ENCODE data around the gene RERE.
"Not testable (repeated sequence)": the region's sequence is repeated elsewhere in the genome, so short reads cannot be mapped to it uniquely, and the experiment has no call there.

RERE gene

GRCh38 chr1:8640950-8641349 is 176.5 kb downstream of the RERE start:
- in situ Hi-C loops (cut with MboI; ENCODE audit: low sequenced_read_pairs), result no loop called here
- H3K4me3 ChIP-seq, result no peak overlapping the region
- peaks cover 25% of the 10 kb centered on the region for H3K4me1 ChIP-seq
- no peaks in the 10 kb centered on the region for H3K36me3 ChIP-seq (replicated peaks)
- DNase-seq (ENCODE audit: low spot score in 2 of 2), result no peak
- H3K27me3 ChIP-seq (ENCODE audit: low read depth), result no peaks in the 10 kb centered on the region
- H3K9me3 ChIP-seq, result no peaks in the 10 kb centered on the region

DNA sequence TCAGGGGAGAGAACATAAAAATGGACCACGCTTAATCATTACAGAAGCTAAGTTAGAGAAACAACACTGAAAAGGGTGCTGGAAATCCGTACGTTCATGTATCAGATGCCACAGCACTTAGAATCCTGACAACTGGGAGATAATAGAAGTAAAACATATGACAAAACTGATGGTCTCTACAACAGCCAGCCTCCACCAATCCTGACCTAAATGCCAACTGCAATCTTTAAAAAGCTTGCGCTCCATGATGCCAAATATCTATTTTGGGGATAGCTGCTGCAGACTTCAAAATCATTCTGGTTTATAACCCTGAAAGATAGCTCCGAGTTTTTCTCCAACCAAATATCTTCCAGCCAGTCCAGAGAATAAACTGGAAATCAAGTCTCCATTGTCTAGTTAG is 178.3 kb downstream of the RERE start:
- Histone ChIP-seq H3K4me3 (no peak overlapping the region), H3K36me3 (replicated peaks) (no peaks in the 10 kb centered on the region), H3K4me1 (peaks cover 13% of the 10 kb centered on the region), H3K27me3 (ENCODE audit: low read depth) (no peaks in the 10 kb centered on the region), H3K9me3 (no peaks in the 10 kb centered on the region)
- in situ Hi-C loops (cut with MboI; ENCODE audit: low sequenced_read_pairs), result no loop called here
- no peak for DNase-seq (ENCODE audit: low spot score in 2 of 2)

DNA sequence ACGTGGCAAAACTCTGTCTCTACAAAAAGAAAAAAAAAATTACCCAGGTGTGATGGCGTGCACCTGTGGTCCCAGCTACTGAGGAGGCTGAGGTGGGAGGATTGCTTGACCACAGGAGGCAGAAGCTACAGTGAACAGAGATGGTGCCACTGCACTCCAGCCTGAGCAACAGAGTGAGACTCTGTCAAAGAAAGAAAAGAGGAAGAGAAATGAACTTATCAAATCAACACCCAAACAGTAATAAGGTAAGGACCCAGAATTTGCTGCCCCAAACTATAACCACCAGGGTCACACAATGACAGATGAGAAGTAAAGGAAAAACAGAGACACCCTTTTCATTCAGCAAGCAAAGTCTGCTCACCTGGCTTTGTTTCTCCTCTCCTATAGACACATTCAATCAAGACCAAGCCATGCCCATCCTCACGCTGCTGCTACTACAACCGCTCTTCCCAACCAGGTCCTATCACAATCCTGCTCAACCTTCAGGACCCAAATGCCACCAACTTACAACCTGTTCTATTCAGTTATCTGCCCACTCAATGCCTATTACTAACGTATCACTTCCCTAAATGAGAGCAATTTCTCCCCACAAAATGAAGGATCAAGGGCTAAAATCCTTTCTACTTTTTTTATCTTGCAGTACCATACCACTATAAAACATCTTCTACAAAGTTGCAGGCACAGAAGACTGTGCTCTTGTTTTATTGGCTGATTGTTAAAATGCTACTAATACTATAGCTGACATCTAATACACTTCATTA is 183.5 kb downstream of the RERE start:
- Histone ChIP-seq H3K4me3 (no peak overlapping the region), H3K27me3 (ENCODE audit: low read depth) (no peaks in the 10 kb centered on the region), H3K4me1 (peaks cover 28% of the 10 kb centered on the region), H3K36me3 (replicated peaks) (no peaks in the 10 kb centered on the region), H3K9me3 (no peaks in the 10 kb centered on the region)
- in situ Hi-C loops (cut with MboI; ENCODE audit: low sequenced_read_pairs), result no loop called here
- DNase-seq (ENCODE audit: low spot score in 2 of 2), result no peak

GRCh38 chr1:8632102-8632501 is 185.3 kb downstream of the RERE start:
- Histone ChIP-seq H3K9me3 (no peaks in the 10 kb centered on the region), H3K36me3 (replicated peaks) (no peaks in the 10 kb centered on the region), H3K4me1 (peaks cover 31% of the 10 kb centered on the region), H3K4me3 (no peak overlapping the region), H3K27me3 (ENCODE audit: low read depth) (no peaks in the 10 kb centered on the region)
- in situ Hi-C loops (cut with MboI; ENCODE audit: low sequenced_read_pairs), result no loop called here
- DNase-seq (ENCODE audit: low spot score in 2 of 2), result no peak

- Histone ChIP-seq H3K36me3 (replicated peaks) (no peaks in the 10 kb centered on the region), H3K4me1 (peaks cover 36% of the 10 kb centered on the region), H3K9me3 (no peaks in the 10 kb centered on the region), H3K4me3 (no peak overlapping the region), H3K27me3 (ENCODE audit: low read depth) (no peaks in the 10 kb centered on the region)
- in situ Hi-C loops (cut with MboI; ENCODE audit: low sequenced_read_pairs), result no loop called here
- DNase-seq (ENCODE audit: low spot score in 2 of 2), result no peak
Measured at GRCh38 chr1:8631163-8631562, 186.3 kb downstream of the RERE start.

- Histone ChIP-seq H3K9me3 (no peaks in the 10 kb centered on the region), H3K4me1 (peaks cover 36% of the 10 kb centered on the region), H3K4me3 (no peak overlapping the region), H3K27me3 (ENCODE audit: low read depth) (no peaks in the 10 kb centered on the region), H3K36me3 (replicated peaks) (no peaks in the 10 kb centered on the region)
- DNase-seq (ENCODE audit: low spot score in 2 of 2), result peak in 1 of 2 experiments; percentile 31
- in situ Hi-C loops (cut with MboI; ENCODE audit: low sequenced_read_pairs), result no loop called here
Measured at GRCh38 chr1:8629241-8630091, 188.0 kb downstream of the RERE start.

GRCh38 chr1:8628606-8629005 is 188.8 kb downstream of the RERE start:
- Histone ChIP-seq H3K36me3 (replicated peaks) (no peaks in the 10 kb centered on the region), H3K27me3 (ENCODE audit: low read depth) (no peaks in the 10 kb centered on the region), H3K4me1 (peaks cover 36% of the 10 kb centered on the region), H3K9me3 (no peaks in the 10 kb centered on the region), H3K4me3 (no peak overlapping the region)
- DNase-seq (ENCODE audit: low spot score in 2 of 2), result no peak
- in situ Hi-C loops (cut with MboI; ENCODE audit: low sequenced_read_pairs), result no loop called here

GRCh38 chr1:8627728-8628127 is 189.7 kb downstream of the RERE start:
- Histone ChIP-seq H3K4me3 (no peak overlapping the region), H3K27me3 (ENCODE audit: low read depth) (no peaks in the 10 kb centered on the region), H3K36me3 (replicated peaks) (no peaks in the 10 kb centered on the region), H3K9me3 (no peaks in the 10 kb centered on the region), H3K4me1 (peaks cover 36% of the 10 kb centered on the region)
- in situ Hi-C loops (cut with MboI; ENCODE audit: low sequenced_read_pairs), result no loop called here
- DNase-seq (ENCODE audit: low spot score in 2 of 2), result no peak

GRCh38 chr1:8625981-8626898 is 191.2 kb downstream of the RERE start:
- Histone ChIP-seq H3K27me3 (ENCODE audit: low read depth) (no peaks in the 10 kb centered on the region), H3K36me3 (replicated peaks) (no peaks in the 10 kb centered on the region), H3K4me3 (no peak overlapping the region), H3K4me1 (peaks cover 26% of the 10 kb centered on the region), H3K9me3 (no peaks in the 10 kb centered on the region)
- DNase-seq (ENCODE audit: low spot score in 2 of 2), result no peak
- in situ Hi-C loops (cut with MboI; ENCODE audit: low sequenced_read_pairs), result no loop called here

DNA sequence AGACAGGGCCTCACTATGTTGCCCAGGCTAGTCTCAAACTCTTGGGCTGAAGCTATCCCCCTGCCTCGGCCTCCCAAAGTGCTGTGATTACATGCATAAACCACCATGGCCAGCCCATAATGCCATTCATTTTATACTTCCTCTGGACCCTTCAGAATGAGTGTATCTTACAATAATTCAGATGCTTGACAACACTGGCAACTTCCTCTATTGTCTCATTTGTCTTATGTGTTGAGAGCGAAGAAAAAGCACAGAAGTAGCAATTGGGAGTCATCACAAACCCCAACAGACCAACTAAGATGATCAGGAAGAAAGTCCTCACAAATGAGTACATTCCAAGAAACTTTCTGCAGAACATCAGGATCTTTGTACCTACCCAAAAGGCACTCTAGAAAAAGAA is 191.9 kb downstream of the RERE start:
- Histone ChIP-seq H3K4me3 (no peak overlapping the region), H3K9me3 (no peaks in the 10 kb centered on the region), H3K27me3 (ENCODE audit: low read depth) (no peaks in the 10 kb centered on the region), H3K36me3 (replicated peaks) (no peaks in the 10 kb centered on the region), H3K4me1 (peaks cover 18% of the 10 kb centered on the region)
- DNase-seq (ENCODE audit: low spot score in 2 of 2), result no peak
- in situ Hi-C loops (cut with MboI; ENCODE audit: low sequenced_read_pairs), result no loop called here

DNA sequence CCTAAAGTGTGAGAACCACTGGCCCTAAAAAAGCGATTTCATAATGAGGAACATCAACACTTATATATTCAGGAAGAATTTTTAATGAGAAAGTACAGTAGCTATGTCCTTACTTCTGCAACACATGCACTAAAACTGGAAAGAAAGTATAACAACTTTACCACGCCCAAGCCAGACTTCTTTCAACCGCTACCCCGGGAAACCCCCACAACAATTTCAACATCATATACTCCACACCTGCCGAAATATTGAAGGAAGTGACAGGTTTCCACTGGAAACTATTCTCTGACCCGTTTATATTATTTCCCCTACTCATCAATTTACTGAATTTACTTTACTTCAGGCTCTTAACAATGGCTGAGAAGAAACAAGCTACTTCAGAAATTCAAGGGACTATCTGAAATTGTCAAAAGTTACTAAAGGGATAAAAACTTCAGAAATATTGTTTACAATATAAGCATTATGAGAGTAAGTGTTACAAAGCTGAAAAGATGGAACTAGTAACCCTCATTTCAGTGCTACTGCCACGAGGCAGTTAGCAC is 193.7 kb downstream of the RERE start:
- DNase-seq (ENCODE audit: low spot score in 2 of 2); H3K9me3 ChIP-seq; H3K27me3 ChIP-seq (ENCODE audit: low read depth); in situ Hi-C loops (cut with MboI; ENCODE audit: low sequenced_read_pairs); H3K4me3 ChIP-seq; H3K36me3 ChIP-seq (replicated peaks); H3K4me1 ChIP-seq: not testable (repeated sequence)

DNA sequence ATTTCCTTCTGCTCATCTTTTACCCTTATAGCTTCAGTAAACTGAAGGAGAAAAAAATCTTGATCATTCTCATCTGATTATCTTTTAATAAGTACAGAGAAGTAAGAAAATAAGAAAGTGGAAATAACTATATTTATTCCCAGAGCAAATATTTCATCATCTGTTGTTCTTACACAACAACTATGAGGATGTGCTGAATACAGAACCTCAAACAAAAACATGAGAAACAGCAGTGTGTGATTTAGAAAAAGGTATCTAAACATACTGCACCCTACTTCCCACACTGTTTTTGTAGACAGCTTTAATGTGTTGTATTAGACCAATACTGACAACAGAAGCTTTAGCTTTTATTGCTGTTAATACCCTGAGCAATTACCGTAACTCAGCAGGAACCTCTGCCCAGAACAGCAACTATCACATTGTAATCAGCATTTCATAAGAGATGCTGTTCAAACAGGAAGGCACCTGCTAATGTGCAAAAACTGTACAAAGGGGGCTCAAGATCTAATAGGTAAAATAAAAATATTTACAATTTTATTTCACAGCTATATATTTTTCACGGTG is 195.6 kb downstream of the RERE start:
- H3K4me1 ChIP-seq; in situ Hi-C loops (cut with MboI; ENCODE audit: low sequenced_read_pairs); DNase-seq (ENCODE audit: low spot score in 2 of 2); H3K4me3 ChIP-seq; H3K9me3 ChIP-seq; H3K27me3 ChIP-seq (ENCODE audit: low read depth); H3K36me3 ChIP-seq (replicated peaks): not testable (repeated sequence)

DNA sequence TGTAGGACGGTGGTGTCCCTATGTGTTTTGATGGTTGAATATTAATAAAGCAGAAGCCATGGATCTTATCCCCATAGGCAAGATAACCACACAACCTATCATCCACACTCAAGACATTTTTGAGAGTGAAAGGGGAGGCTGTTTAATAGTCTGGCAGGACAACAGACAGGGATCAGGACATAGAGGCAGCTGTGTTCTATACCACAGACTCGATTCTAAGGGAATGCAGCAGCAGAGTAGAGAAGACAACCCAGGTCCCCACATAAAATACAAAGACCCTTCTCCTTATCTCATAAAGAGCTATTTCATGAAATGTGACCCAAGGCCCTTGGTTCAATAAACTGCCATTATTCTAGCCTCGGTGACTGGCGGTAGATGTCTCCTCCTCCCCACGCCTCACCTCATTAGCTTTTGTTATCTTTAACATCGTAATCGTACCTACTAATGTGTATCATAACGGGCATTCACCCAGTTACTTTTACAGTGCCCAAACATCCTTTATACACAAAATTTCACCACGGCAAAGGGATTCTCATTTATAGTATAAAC is 196.3 kb downstream of the RERE start:
- H3K4me1 ChIP-seq; H3K4me3 ChIP-seq; H3K9me3 ChIP-seq; H3K36me3 ChIP-seq (replicated peaks); H3K27me3 ChIP-seq (ENCODE audit: low read depth); in situ Hi-C loops (cut with MboI; ENCODE audit: low sequenced_read_pairs); DNase-seq (ENCODE audit: low spot score in 2 of 2): not testable (repeated sequence)
